HG02678 (cell line): ENCODE data around the gene IGFL2.
"Not testable (repeated sequence)": the region's sequence is repeated elsewhere in the genome, so short reads cannot be mapped to it uniquely, and the experiment has no call there.

Experiments used
- ATAC-seq: cut with Tn5 transposase; IDR thresholded peaks from one replicate; pipeline ENCODE4 v1.9.1; 2021; ENCODE audit warnings: mild to moderate bottlenecking, moderate library complexity; ENCODE audit not compliant: unreplicated experiment

Gene IGFL2

GRCh38 chr19:46141421-46141820 is 6.6 kb upstream of the IGFL2 start:
- ATAC-seq: no peak

- no peak for ATAC-seq
These were observed 5.7 kb upstream of the IGFL2 start for GRCh38 chr19:46142294-46142693.

- ATAC-seq: no peak
These were observed 3.3 kb upstream of the IGFL2 start for GRCh38 chr19:46144756-46145155.

- no peak for ATAC-seq
These were observed 785 bp upstream of the IGFL2 start for GRCh38 chr19:46147166-46147740.

- no peak for ATAC-seq
These were observed 2.6 kb downstream of the IGFL2 start for GRCh38 chr19:46150606-46151005.

- no peak for ATAC-seq
These were observed 7.2 kb downstream of the IGFL2 start for GRCh38 chr19:46155237-46155636.

GRCh38 chr19:46159418-46160232 is 11.6 kb downstream of the IGFL2 start:
- ATAC-seq: no peak

- no peak for ATAC-seq
These were observed 12.3 kb downstream of the IGFL2 start for GRCh38 chr19:46160233-46160775.

GRCh38 chr19:46161642-46162257 is 13.7 kb downstream of the IGFL2 start:
- not testable (repeated sequence) for ATAC-seq

GRCh38 chr19:46162731-46163130 is 14.7 kb downstream of the IGFL2 start:
- no peak for ATAC-seq

GRCh38 chr19:46173886-46174480 is 25.9 kb downstream of the IGFL2 start:
- no peak for ATAC-seq

- no peak for ATAC-seq
These were observed 28.2 kb downstream of the IGFL2 start for GRCh38 chr19:46176116-46176860.

- no peak for ATAC-seq
These were observed 31.2 kb downstream of the IGFL2 start for GRCh38 chr19:46179076-46179759.

- ATAC-seq: no peak
These were observed 32.8 kb downstream of the IGFL2 start for GRCh38 chr19:46180701-46181387.

GRCh38 chr19:46181388-46181779 is 33.3 kb downstream of the IGFL2 start:
- ATAC-seq: no peak

- ATAC-seq: no peak
These were observed 34.4 kb downstream of the IGFL2 start for GRCh38 chr19:46182476-46182875.

- not testable (repeated sequence) for ATAC-seq
These were observed 37.0 kb downstream of the IGFL2 start for GRCh38 chr19:46184775-46185710.

GRCh38 chr19:46186101-46186716 is 38.2 kb downstream of the IGFL2 start:
- ATAC-seq: no peak
